Inflammatory macrophage (primary cell): ENCODE data around the gene TMEM270.

Experiments used
- DNase-seq, 2 donors: peaks; one replicate each; pipeline ENCODE4 v3.0.0-alpha.2; 2020 to 2022

TMEM270 gene

DNA sequence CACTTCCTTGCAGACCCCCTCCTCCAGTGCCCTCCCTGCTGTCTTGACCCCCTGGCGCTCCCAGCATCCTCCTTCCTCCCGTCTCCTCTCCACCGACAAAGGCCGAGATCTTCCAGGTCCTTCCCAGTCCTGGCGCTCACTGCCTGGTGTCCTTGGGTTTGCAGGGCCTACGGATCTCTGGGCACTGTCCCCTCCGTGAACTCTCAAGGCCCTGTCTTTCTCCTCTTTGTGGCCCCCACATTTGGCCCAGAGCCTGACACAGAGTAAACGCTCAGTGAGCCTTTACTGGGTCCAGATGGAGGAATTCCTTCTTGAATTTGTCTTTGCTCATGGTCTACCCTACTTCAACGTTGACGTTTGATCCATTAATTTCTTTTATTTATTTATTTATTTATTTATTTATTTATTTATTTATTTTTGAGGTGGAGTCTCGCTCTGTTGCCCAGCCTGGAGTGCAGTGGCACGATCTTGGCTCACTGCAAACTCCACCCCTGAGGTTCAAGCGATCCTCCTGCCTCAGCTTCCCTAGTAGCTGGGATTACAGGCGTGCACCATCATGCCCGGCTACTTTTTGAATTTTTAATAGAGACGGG lies 29.7 kb downstream of the TMEM270 start:
- no peak for DNase-seq

DNA sequence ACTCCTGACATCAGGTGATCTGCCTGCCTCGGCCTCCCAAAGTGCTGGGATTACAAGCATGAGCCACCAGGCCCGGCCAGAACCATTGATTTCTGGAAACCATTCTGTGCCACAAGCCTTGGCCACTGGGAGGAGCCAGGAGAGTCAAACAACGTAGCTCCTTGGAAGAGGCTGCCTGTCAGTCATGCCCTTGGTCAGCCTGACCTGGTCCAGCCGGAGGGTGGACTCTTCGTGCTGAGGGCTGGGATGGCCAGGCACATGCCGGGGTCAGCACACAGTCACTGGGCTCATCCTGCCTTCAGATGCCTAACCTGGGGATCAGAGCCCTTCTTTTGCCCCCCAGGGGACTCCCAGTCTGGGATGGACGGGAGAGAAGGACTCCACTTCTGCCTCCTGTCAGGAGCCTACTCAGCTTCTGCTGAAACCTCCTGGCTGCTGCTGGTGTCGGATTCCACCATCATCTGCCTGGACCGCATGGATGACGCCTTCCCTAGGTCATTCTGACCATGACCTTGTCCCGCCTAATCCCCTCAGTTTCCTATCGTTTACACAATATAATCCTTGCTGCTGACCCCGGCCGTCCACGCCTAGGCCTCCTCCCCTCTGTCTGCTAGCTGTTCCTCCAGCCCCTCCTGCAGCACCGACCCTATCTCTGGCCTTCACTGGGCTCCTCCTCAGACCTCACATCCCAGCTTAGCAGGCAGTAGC lies 30.4 kb downstream of the TMEM270 start:
- DNase-seq = peak in 1 of 2 donors; percentile 15

DNA sequence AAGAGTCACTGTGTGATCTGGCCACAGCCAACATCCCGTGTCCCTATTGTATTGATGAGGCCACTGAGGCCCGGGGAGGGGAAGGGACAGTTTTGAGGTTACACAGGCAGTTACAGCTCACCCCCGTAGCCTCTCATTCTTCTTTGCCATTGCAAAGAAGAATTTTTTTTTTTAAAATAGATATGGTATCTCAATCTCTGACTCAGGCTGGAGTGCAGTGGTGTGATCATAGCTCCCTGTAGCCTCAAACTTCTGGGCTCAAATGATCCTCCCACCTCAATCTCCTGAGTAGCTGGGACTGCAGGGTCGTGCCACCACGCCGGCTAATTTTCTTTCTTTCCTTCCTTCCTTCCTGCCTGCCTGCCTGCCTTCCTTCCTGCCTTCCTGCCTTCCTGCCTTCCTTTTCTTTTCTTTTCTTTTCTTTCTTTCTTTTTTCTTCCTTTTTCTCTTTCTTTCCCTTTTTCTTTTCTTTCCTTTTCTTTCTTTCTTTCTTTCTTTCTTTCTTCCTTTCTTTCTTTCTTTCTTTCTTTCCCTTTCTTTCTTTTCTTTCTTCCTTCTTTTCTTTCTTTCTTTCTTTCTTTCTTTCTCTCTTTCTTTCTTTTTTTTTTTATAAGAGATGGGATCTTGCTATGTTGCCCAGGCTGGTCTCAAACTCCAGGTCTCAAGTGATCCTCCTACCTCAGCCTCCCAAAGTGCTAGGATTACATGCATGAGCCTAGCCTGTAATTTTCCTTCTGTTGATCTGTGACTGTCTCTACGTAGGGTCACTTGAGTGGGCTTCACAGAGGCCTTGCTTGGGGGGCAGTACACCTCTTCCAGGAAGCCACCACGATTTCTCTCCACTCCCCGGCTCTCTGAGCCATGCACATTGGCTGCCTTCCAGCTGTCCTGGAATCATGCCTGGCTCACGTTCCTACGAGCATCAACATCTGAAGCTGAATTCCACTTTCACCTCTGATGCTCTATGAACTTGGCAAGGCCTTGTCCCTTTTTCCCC lies 31.3 kb downstream of the TMEM270 start:
- no peak for DNase-seq

DNA sequence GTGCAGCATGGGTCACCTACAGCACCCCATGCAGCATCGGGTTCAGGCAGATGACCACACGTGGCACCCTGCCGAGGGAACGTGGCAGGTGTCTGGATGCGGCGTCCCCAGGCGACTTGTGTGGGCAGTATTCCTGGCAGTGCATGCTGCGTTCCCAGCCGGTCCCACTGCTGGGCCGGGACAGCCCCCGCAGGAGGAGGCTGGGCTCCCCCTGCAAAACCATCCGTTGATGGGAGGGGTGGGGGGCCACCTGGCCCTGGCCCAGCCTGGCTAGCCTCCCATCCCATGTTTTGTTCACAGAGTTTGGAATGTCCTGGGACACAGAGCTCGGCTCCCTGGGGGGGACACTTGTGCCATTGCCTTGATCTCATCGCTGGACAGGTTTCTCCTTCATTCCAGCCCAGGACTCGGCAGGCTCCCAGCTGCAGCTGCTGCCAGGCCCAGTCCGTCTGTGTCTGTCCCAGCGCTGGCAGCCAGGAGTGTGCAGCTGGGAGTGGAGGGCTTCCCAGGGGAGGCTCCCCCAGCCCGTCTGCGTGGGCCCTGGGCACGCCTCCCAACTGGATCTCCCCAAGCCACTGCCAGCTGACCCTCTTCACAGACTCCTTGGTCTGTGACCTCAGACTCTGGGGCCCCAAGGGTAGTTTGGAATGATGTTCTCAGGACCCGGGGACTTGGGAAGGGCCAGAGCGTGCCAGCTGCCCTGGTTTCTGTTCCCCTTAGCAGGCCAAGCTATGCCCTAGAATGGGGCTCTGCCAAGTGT lies 32.6 kb downstream of the TMEM270 start:
- no peak for DNase-seq

- no peak for DNase-seq
Observed at GRCh38 chr7:73894166-73894565, 33.2 kb downstream of the TMEM270 start.

DNA sequence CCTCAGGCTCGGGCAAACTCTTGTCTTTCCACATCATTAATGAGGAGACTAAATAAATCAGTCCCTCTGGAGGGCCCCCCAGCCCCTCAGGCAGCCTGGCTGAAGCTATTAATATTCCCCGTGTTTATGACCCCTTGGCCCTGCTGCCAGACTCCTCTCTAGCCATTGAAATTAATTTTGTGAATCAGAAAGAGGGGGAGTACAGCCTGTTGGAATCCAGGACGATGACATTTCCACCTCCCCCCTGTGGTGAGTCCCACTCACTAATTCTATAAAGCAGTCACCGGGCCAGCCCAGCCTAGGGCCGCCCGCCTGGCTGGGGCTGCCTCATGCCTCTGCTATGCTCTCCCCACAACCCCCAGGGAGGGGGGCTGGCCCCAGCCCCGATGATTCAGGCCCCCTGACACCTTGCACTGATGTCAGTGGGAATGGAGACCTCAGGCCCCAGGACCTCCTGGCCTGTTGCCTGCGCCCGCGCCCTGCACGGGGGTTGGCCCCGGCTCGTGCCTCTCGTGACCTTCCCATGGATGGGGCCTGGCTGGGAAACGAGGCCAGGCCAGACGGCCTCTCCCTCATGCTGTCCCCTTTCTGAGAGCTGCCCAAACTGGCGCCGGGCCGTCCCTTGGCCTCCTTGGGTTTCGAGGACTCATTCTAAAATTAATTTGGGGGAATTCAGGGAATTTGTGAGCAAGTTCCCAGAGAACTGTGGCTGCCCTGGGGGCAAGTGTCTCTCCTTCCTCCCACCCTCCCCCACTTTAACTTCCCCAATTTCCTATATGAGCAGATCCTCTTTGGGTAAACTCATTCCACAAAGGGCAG lies 34.0 kb downstream of the TMEM270 start:
- DNase-seq = peak; percentile 27 to 30

DNA sequence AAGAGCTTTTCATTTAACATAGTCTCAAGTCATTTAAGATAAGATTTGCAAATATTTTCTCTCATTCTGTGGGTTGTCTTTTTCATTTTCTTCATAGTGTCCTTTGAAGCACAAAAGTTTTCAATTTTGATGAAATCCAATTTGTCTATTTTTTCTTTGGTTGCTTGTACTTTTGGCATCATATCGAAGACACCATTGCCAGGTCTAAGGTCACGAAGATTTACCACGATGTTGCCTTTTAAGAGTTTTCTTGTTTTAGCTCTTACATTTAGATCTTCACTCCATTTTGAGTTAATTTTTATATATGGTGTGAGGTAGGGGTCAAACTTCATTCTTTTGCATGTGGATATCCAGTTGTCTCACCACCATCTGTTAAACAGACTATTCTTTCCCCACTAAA lies 34.7 kb downstream of the TMEM270 start:
- DNase-seq = no peak

DNA sequence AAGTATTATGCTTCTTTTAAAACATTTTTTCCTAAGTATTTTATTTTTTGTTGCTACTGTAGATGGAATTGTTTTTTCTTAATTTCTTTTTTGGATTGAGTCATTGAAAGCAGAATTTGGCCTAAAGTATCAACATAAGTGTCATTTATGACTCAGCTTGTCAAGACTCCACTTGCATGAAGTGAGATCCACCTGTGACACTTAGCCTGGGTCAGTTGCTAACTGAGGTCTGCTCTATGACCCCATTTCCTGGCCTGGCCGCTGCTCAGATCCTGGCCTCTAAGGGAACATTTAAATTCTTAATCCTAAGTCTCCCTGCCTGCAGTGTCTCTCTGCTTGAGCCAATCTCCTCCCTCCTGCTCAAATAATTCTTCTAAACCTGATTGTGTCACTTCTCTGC lies 35.5 kb downstream of the TMEM270 start:
- no peak for DNase-seq

GRCh38 chr7:73899731-73900142 lies 38.8 kb downstream of the TMEM270 start:
- DNase-seq = no peak

DNA sequence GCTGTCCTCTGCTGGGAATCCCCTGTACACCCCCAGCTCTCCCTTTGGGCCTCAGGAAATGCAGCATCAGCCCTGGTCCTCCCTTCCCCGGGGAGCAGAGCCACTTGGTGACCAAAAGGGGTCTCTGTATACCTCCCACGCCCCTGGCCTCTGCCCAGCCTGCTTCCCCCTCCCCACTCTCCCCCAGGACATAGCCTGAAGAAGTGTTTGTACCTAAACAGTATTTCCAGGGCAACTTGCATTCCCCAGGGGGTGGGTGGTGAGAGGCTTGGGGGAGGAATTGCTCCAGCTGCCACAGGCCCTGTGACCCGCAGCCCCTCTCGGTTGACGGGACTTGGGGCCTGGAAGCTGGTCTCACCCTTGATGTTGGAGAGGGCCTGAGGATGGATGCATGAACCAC lies 39.3 kb downstream of the TMEM270 start:
- DNase-seq = no peak

GRCh38 chr7:73901231-73901822 lies 40.4 kb downstream of the TMEM270 start:
- DNase-seq = no peak

GRCh38 chr7:73901823-73902597 lies 41.1 kb downstream of the TMEM270 start:
- DNase-seq = no peak

- DNase-seq = no peak
Observed at GRCh38 chr7:73903321-73904218, 42.6 kb downstream of the TMEM270 start.

DNA sequence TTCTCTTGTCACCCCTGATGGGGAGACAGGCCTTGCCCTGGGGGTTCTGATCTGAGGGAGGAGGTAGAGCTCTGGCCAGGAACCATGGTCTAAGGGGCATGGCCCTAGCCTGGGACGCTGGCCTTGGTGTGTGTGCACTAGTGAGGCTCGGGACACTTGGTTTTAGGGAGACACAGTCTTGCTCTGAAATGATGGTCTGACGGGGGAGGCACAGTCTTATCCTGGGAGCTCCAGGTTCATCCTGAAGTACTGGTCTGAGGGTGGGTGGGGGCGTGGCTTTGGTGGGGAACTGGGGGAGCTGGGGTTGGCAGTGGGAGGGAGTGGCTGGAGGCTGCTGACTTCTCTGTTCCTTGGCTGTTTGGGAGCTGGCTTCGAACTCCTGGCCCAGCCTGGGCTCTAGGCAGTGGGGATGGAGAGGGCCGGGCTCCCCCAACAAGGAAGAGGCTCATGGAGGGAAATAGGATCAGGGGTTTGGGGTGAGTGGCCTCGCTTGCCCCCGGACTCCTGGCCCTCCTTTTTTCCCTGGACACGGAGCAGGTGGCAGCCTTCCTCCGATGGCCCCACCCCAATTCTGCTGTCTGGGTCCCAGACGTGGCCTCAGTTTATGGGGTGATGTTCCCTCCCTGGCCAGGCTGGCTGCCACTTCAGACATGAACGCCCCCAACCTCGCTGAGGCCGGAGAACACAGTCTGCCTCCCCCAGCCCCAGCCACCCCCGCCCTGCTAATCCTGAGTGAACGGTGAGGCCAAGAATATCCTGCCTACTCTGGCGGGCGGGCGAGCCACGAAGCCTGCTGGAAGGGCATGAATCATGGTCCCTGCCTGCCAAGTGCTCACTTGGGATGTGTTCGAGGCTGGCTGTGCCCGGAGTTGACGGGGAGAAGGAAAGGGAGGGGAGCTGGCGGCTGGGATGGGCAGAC lies 43.5 kb downstream of the TMEM270 start:
- no peak for DNase-seq

GRCh38 chr7:73905360-73905759 lies 44.4 kb downstream of the TMEM270 start:
- DNase-seq = peak in 1 of 2 donors; percentile 9

DNA sequence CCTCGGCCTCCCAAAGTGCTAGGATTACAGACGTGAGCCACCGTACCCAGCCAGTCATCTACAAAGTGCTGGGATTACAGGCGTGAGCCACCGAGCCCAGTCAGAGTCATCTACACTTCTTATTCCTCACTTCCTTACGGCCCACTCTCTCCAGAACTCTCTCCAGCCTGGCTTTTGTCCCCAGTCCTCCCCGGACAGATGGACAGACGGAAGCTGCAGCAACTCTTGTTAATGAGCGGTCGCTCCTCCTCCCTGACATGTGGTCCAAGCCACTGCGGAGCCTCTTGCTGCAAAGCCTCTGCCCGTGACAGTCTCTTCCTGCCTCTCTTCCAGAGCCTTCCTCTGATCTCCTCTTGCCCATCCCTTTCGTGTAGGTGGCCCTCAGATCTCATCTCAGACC lies 45.9 kb downstream of the TMEM270 start:
- no peak for DNase-seq

GRCh38 chr7:73907554-73908122 lies 46.7 kb downstream of the TMEM270 start:
- DNase-seq = no peak

DNA sequence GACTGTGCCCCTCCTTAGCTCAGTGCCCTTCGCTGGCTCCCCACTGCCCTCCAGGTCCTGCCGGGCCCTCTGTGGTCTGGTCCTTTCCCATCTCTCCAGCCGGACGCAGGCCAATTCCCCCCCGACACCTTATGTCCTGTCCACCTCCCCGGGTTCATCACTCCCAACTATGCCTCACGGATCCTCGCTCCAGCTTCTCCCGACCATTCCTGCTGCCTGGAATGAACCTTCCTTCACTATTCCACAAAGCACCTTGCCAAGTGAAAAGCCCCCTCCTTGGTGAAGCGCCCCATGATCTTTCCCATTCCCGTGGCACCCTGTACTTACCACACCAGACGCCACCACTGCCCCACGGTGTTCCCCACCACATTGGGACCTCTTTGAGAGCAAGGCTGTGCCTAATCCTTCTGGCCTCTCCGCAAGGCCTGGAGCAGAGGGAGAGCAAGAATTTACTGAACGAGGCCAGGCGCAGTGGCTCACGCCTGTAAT lies 47.2 kb downstream of the TMEM270 start:
- DNase-seq = no peak
